GM19099 (cell line): ENCODE data around the gene OXSR1.
A peak's percentile ranks its signal among the peaks of the same experiment; 100 is the strongest.

Experiments used
- POLR2A ChIP-seq: IDR thresholded peaks from 3 replicates; pipeline ENCODE4 v1.6.1; 2011; ENCODE audit warnings: low read depth; ENCODE audit not compliant: insufficient read length; ENCODE audit errors: extremely low read depth

The OXSR1 gene

DNA sequence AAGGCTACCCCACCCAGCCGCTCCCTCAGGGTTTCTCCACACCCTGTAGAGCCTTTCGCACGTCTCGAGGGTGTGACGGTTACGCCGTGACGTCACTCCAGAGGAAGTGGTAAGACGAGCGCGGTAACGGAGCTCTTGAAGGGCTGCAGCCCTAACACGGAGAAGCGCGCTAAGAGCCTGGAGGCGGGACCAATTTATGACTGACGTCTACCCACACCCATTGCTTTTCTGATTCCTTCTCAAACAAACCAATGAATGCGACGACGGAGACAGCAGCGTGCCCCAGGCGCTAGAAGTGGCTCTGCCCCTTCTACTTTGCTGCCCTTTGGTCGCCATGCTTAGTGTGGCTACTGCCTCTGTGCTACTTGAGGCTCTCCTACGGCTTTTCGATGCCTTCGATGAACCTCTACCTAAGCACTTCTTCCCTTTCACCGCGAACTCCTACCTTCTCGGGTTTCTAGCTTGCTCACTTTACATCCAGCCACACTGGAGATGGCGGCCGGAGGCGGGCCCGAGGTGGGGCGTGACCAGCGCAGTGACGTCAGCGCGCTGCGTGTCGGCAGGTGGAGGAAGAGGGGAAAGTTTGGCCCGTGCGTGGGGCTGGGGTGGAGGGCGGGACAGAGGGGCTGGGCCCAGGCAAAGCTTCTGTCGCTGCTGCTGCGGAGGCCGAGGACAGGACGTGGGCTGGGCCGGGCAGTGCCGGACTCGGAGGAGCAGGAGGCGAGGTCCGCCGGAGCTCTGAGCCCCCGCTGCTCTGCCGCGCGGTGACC lies at the start of gene OXSR1:
OXSR1 (plus strand) TSS at position 586 of the 770 bp plus-strand sequence. CDS start 340 bp downstream, outside the sequence.
- TF ChIP-seq POLR2A: peak; percentile 89

DNA sequence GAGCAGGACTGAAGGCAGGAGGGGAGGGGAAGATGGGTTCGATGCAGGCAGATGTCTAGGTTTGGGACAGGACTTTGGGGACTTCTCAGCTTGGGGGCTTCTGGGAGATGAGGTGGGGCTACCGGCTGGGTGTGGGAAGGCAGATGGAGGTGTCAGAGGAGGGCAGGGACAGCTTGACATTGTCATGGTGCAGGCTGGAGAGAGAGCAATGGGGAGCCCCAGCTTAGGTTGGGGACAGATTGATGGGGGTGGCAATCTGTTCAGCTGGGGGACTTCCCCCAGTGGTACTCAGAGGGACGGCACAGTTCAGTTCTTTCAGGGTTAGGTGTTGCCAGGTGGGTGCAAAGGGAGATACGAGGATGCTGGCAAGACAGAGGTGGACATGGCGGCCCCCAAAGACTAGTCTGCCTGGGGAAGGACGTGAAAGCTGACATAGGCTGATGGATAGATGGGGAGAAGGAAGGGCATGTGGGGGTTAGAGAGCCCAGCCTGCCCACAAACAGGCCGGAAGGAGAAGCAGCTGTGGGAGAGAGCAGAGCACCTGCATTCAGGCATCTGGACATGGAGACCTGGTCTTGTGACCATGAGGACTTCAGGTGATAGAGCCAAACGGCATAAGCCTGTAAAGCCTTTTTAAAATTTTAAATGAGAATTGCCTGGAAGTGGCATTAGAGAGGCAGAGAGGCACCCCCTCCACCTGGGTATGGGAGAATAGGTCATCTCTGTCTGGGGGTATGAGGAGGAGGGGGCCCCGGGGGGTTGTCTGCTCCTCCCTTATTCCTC lies 49.5 kb upstream of the OXSR1 start:
- no peak for TF ChIP-seq POLR2A

DNA sequence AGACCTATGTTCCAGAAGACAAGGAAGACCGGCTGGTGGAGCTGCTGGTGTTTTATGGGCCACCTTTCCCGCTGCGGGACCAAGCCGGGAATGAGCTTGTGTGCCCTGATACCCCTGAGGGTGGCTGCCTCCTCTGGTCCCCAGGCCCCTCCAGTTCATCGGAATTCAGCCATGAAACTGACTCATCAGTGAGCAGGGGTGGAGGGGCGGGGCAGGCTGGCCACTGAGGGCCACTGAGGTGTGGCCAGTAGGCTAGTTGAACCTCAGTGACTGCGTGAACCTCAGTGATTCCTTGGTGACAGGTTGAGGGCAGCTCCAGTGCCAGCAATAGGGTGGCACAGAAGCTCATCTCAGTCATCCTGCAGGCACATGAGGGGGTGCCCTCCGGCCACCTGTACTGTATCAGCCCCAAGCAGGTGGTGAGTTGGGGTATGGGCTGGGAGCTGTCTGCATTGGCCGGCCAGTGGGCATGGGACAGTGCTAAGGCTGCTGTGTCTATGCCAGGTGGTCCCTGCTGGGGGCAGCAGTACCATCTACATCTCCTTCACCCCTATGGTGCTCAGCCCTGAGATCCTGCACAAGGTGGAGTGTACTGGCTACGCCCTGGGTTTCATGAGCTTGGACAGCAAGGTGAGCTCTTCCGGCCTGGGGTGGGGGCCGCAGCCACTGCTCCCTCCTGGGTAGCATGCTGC lies 48.7 kb upstream of the OXSR1 start:
- no peak for TF ChIP-seq POLR2A

DNA sequence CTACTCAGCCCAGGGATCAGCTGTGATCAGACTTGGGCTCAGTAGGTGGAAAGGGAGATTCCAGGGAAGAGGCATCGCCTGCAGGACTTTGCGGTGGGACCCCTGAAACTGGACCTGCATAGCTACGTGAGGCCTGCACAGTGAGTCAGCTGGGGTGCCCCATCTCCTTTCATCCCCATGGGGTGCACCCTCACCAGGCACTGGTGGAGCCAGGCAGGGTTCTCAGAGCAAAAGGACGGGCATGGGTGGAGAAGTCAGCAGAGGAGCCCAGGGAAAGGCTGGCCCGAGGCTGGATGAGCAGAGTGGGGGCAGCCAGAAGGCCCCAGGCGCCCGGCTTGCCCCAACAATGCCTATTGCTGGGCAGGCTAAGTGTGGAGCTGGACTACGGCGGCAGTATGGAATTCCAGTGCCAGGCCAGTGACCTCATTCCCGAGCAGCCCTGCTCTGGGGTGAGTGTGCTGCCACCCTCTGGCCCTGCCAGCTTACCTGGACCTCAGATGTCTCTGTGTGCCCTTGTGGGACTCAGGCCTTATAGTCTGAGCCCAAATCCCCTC lies 48.1 kb upstream of the OXSR1 start:
- no peak for TF ChIP-seq POLR2A

DNA sequence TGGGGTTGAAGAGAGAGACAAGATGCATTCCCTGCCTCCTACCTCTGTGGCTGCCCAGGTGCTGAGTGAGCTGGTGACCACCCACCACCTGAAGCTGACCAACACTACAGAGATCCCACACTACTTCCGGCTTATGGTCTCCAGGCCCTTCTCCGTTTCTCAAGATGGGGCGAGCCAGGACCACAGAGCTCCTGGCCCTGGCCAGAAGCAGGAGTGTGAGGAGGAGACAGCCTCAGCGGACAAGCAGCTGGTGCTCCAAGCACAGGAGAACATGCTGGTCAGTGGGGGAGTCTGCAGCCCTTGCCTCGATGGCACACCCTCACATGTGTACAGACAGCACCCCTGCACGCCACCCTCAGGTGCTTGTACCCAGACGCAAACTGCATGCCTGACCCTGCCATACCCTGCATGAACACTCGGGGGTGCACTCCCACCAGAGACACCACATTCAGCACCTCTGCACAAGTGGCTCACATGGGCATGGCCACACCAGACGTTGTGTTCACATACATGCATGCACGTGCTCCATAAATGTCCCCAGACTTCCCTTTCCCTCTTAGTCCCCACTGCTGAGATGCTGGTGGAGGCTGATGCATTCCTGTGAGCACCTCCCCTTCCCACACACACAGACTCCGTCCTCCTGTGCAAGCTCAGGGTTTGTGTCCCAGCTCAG lies 47.5 kb upstream of the OXSR1 start:
- TF ChIP-seq POLR2A: no peak

DNA sequence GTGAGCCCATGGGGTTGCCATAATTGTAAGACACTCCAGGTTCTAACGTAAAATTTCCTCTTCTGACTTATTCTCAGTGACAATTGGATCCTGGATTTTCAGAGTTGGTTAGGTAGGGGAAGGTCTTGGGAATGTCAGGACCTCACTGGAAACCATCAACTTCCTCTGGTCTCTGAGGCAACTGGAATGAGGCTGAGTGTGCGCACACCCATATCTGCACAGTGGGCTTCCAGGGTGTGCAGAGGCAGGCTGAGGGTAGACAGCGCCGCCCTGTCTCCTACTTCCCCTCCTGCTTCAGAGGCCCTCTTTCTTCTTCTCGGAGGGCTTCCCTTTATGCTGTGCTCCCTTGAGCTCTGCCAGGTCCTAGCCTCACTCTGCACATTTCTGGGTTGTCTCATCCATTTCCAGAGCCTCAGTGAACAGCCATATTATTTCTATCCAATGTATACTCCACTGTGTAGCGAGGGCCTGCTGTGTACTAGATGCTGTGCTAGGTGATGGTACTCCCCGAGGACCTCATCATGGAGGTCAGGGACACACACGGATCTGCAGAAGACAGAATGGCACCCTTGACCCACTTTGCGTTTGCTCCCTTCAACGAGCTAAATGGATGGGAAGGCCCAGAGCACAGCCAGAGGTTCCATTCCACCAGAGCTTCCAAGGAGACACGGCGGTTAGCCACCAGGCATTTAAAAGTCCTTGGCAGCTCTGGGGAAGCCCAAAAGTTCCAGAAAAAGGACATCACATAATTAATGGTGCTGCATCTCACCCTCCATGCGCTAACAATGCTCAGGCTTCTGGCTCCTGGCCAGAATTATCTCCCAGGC lies 46.7 kb upstream of the OXSR1 start:
- TF ChIP-seq POLR2A: no peak

DNA sequence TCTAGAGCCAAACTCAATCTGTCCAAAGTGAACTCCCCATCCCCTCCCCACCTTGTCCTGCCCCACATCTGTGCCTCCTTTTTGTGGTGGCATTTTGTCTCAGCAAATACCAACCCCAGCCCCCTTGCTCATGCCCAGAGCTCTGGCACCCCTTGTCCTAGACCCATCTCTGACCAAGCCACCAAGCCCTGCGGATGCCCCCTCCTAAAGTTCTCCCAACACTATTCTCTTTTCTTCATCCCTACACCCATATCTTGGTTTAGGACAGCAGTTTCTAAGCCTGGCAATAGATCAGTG lies 46.1 kb upstream of the OXSR1 start:
- no peak for TF ChIP-seq POLR2A

DNA sequence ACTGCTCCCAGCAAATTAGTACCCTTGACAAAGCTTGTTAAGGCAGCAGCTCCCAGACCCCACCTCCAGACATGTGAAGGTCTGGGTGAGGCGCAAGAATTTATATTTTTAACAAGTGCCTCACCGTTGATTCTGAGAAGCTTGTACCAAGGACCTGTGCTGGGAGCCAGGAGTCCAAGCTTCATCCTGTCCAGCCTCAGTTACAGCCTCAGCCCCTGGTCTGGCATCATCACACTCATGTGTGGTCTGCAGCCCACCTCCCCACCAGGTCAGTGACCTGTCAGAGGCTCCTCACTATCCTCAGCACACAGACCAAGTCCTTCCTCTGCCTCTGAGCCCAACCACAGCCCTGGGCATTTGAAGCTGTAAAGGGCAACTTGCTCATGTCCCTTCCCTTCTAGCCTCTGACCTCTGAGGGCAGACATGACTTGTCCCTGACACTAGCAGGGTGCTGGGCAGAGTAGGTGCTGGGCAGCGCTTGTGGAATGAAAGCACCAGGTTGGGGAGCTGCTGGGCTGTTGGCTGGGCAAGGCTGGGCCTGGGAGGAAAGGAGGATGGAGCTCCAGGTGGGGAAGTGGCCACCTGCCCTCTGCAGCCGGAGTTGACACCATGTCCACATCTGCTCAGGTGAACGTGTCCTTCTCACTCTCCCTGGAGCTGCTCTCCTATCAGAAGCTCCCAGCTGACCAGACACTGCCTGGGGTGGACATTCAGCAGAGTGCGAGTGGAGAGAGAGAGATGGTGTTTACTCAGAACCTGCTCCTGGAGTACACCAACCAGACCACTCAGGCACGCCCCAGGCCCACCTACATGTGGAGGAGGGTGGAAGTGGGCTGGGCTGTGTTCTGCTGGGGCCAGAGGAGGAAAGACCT lies 45.3 kb upstream of the OXSR1 start:
- no peak for TF ChIP-seq POLR2A

DNA sequence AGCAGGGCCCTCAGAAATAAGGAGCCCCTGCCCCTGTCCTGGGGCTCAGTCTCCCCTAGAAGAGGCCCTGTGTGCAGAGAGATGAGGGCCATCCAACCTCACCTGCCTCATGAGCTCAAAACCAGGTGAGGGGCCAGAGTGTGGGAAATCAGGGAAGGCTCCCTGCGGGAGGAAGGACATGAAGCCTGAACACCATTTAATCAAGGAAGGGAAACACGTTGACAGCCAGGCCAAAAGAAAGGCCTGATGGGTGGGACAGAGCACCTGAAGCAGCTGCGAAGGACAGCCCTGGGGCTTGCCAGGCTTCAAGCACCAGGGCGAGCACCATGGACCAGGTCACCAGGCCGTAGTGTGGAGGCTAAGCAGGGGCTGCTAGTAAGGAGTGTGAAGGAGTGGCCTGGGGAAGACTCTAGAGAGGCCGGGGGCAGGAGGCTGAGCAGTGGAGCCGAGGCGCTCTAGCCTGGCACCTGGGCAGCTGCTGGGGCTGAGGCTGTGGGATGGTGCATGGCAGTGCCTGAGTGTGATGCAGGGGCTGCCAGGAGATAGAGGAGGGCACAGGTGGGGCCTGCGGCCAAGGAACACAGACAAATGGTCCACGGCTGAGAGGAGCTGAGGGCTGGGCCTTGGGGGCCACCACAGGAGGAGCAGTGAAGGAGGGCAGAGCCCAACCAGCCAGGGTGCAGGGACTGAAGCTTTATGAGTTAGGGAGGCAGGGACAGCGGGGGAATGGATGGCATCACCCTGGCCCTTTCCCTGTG lies 44.5 kb upstream of the OXSR1 start:
- no peak for TF ChIP-seq POLR2A

DNA sequence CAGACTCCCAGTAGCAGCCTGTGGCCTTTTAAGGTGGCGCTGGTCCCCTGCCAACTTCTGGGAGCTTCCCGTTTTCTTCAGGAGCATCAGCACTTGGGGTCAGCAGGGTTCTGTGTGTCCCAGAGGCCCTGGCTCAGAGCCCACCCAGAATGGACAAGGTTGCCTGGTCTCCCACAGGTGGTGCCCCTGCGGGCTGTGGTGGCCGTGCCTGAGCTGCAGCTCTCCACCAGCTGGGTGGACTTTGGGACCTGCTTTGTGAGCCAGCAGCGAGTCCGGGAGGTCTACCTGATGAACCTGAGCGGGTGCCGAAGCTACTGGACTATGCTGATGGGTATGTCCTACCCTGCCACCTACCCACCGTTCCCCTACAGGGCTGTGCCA lies 43.9 kb upstream of the OXSR1 start:
- TF ChIP-seq POLR2A: no peak

DNA sequence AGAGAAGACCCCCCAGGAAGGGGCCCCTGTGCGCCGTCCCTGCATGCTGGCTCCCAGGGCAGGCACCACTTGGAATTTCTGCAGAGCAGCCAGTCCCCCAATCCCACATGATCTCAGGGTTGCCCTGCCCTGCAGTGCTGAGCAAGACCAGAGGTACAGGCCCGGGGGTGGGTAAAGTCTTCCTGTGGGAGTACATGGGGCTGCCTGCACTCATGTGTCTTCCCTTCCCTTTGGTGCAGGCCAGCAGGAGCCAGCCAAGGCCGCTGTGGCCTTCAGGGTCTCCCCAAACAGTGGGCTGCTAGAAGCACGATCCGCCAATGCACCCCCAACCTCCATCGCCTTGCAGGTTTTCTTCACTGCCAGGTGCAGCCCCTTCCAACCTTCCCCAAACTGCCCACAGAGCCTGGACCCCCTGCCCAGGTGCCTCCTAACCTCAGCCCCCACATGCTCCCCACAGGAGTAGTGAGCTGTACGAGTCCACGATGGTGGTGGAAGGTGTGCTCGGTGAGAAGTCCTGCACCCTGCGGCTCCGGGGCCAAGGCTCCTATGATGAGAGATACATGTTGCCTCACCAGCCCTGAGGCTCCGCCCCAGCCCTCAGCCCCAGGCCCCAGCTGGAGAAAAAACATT lies 43.4 kb upstream of the OXSR1 start:
- TF ChIP-seq POLR2A: no peak

DNA sequence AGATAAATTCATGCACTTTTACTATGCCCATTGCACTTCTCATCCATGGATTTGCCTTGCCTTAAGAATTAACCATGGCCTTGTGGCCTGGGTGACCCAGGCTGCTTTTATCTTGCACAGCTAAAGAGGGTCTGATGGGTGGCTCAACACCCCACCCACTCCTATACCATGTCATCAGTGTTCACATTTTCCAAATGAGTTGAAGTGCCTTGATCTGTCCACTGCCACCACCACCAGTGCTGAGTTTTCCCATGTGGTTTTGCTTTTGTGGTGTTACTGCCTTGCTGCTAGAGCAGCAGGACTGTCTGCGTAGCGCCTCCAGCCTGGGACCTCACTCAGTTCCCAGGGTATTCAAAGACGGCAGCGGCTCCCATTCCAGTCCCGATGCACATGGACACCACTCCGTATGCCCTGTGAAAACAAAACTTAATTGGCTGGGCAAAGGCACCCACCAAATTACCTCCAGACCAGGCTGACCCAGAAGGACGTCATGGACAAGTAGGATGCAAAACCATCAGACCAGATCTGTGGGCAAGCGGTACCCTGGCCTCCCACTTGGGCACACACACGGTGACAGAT lies 42.5 kb upstream of the OXSR1 start:
- TF ChIP-seq POLR2A: no peak
